ENCODE results near the gene MAGEA4. TPM values are rescaled to one million over a fixed set of nuclear protein-coding genes. Genes with fewer than 3 reads are reported as not detected.

Gene MAGEA4
- total RNA-seq, 1 donor from 2014 or later = not detected

DNA sequence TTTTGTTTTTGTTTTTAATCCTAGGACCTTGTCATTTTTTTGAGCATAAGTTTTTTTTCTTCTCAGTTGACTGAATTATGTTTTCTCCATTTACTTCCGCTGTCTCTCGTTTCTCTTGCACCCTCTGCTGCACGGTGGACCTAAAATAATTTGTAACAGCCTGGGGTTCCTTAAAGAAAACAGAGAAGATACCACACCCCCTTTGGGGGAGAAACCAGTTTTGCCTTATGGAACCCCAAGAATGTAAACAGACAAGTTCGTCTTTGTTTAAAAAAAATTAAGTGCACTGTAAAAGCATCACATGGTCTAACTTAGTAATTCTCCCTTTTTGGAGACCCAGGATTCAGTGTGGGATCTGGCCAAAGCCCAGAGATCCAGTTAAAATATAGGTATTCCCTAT, 32.8 kb upstream of the MAGEA4 start:
- Mint-ChIP-seq H3K27me3 (ENCODE audit: low read depth, unreplicated experiment) (peaks cover 5% of the 10 kb centered on the region), H3K4me3 (ENCODE audit: unreplicated experiment) (no peak overlapping the region), H3K4me1 (ENCODE audit: low read depth, unreplicated experiment) (no peaks in the 10 kb centered on the region), H3K27ac (ENCODE audit: unreplicated experiment) (no peak overlapping the region), H3K9me3 (ENCODE audit: unreplicated experiment) (no peaks in the 10 kb centered on the region), H3K36me3 (ENCODE audit: low read depth, unreplicated experiment) (no peaks in the 10 kb centered on the region)
- H3K27me3 ChIP-seq (ENCODE audit: insufficient read depth, low read length) = no peaks in the 10 kb centered on the region
- TF ChIP-seq CTCF (IDR thresholded peaks at IDR 0.05; ENCODE audit: insufficient read depth, low read depth, low read length) = no peak
- TF ChIP-seq EZH2 (IDR thresholded peaks at IDR 0.05; ENCODE audit: insufficient read depth, low read length) = no peak
- no peak overlapping the region for H3K27ac ChIP-seq (ENCODE audit: low read depth, low read length)
- no peak overlapping the region for H2AFZ ChIP-seq (ENCODE audit: low read depth, low read length)
- H3K9ac ChIP-seq (ENCODE audit: low read length) = no peak overlapping the region
- H3K79me2 ChIP-seq (ENCODE audit: insufficient read depth, low read length) = no peaks in the 10 kb centered on the region
- H4K20me1 ChIP-seq (ENCODE audit: insufficient read depth, low read length) = no peaks in the 10 kb centered on the region
- H3K9me3 ChIP-seq (ENCODE audit: insufficient read depth, low read depth, low read length) = no peaks in the 10 kb centered on the region
- FAIRE-seq = no peak
- H3K4me3 ChIP-seq (ENCODE audit: insufficient read depth, low read depth, low read length) = no peak overlapping the region
- no peaks in the 10 kb centered on the region for H3K4me1 ChIP-seq (ENCODE audit: insufficient read depth, low read length)
- no peak overlapping the region for H3K4me2 ChIP-seq (ENCODE audit: low read length)
- no peak for DNase-seq (ENCODE audit: low read depth)
- H3K36me3 ChIP-seq (ENCODE audit: insufficient read depth, low read length) = no peaks in the 10 kb centered on the region

GRCh38 chrX:151880895-151881294, 31.8 kb upstream of the MAGEA4 start:
- no peak overlapping the region for H3K4me3 ChIP-seq (ENCODE audit: insufficient read depth, low read depth, low read length)
- no peak overlapping the region for H3K4me2 ChIP-seq (ENCODE audit: low read length)
- no peak for TF ChIP-seq EZH2 (IDR thresholded peaks at IDR 0.05; ENCODE audit: insufficient read depth, low read length)
- no peak for TF ChIP-seq CTCF (IDR thresholded peaks at IDR 0.05; ENCODE audit: insufficient read depth, low read depth, low read length)
- H3K4me1 ChIP-seq (ENCODE audit: insufficient read depth, low read length) = no peaks in the 10 kb centered on the region
- H2AFZ ChIP-seq (ENCODE audit: low read depth, low read length) = no peak overlapping the region
- no peaks in the 10 kb centered on the region for H3K79me2 ChIP-seq (ENCODE audit: insufficient read depth, low read length)
- no peaks in the 10 kb centered on the region for H3K9me3 ChIP-seq (ENCODE audit: insufficient read depth, low read depth, low read length)
- Mint-ChIP-seq H3K27me3 (ENCODE audit: low read depth, unreplicated experiment) (peaks cover 3% of the 10 kb centered on the region), H3K4me3 (ENCODE audit: unreplicated experiment) (no peak overlapping the region), H3K27ac (ENCODE audit: unreplicated experiment) (no peak overlapping the region), H3K9me3 (ENCODE audit: unreplicated experiment) (no peaks in the 10 kb centered on the region), H3K4me1 (ENCODE audit: low read depth, unreplicated experiment) (no peaks in the 10 kb centered on the region), H3K36me3 (ENCODE audit: low read depth, unreplicated experiment) (no peaks in the 10 kb centered on the region)
- no peaks in the 10 kb centered on the region for H3K27me3 ChIP-seq (ENCODE audit: insufficient read depth, low read length)
- no peak for DNase-seq (ENCODE audit: low read depth)
- no peaks in the 10 kb centered on the region for H4K20me1 ChIP-seq (ENCODE audit: insufficient read depth, low read length)
- FAIRE-seq = no peak
- H3K36me3 ChIP-seq (ENCODE audit: insufficient read depth, low read length) = no peaks in the 10 kb centered on the region
- no peak overlapping the region for H3K9ac ChIP-seq (ENCODE audit: low read length)
- H3K27ac ChIP-seq (ENCODE audit: low read depth, low read length) = no peak overlapping the region

DNA sequence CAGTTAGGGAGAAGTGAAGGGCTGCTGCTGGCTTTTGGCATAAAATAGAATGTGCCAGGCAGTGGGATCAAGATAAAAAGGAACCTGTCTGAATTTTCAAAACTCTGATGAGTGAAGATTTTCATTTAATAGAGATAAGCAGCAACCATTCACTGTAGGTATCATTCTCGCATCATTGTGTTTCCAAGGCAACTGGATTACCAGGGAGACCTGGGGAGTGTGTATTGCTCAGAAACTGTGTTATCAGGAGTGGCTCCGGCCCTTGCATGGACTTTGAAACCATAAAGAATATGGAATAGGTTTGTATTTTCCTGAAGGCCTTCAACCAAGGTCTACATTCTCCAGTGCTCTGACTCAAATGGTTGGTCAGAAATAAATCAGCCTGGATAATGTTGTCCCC, 23.3 kb upstream of the MAGEA4 start:
- no peak overlapping the region for H3K27ac Mint-ChIP-seq (ENCODE audit: unreplicated experiment)
- Histone ChIP-seq H3K9me3 (ENCODE audit: insufficient read depth, low read depth, low read length) (no peaks in the 10 kb centered on the region), H3K36me3 (ENCODE audit: insufficient read depth, low read length) (no peaks in the 10 kb centered on the region), H3K4me3 (ENCODE audit: insufficient read depth, low read depth, low read length) (no peak overlapping the region), H2AFZ (ENCODE audit: low read depth, low read length) (no peak overlapping the region), H3K4me2 (ENCODE audit: low read length) (no peak overlapping the region), H3K27ac (ENCODE audit: low read depth, low read length) (no peak overlapping the region), H3K27me3 (ENCODE audit: insufficient read depth, low read length) (no peaks in the 10 kb centered on the region), H4K20me1 (ENCODE audit: insufficient read depth, low read length) (no peaks in the 10 kb centered on the region), H3K9ac (ENCODE audit: low read length) (no peak overlapping the region), H3K4me1 (ENCODE audit: insufficient read depth, low read length) (no peaks in the 10 kb centered on the region), H3K79me2 (ENCODE audit: insufficient read depth, low read length) (no peaks in the 10 kb centered on the region)
- FAIRE-seq (no peak), DNase-seq (ENCODE audit: low read depth) (no peak)
- TF ChIP-seq EZH2 (IDR thresholded peaks at IDR 0.05; ENCODE audit: insufficient read depth, low read length) (no peak), CTCF (IDR thresholded peaks at IDR 0.05; ENCODE audit: insufficient read depth, low read depth, low read length) (no peak)
- peaks cover 2% of the 10 kb centered on the region for H3K27me3 Mint-ChIP-seq (ENCODE audit: low read depth, unreplicated experiment)
- H3K36me3 Mint-ChIP-seq (ENCODE audit: low read depth, unreplicated experiment) = no peaks in the 10 kb centered on the region
- no peaks in the 10 kb centered on the region for H3K4me1 Mint-ChIP-seq (ENCODE audit: low read depth, unreplicated experiment)
- H3K4me3 Mint-ChIP-seq (ENCODE audit: unreplicated experiment) = no peak overlapping the region
- peaks cover 5% of the 10 kb centered on the region for H3K9me3 Mint-ChIP-seq (ENCODE audit: unreplicated experiment)
